Right ventricle myocardium superior (tissue), 1 donor: ENCODE measurements around the gene SLC25A26. TPM values are rescaled to one million over a fixed set of nuclear protein-coding genes. Genes with fewer than 3 reads are reported as not detected.

Experiments
- total RNA-seq: library from RNA; stranded (reverse); fragmentation: NEBNext Ultra II Directional; extraction: Animal tissue kit (Norgen Biotek cat#: 25700); gene quantifications from one replicate; pipeline ENCODE4 v1.2.1, GENCODE V29; 2021
- donor health status: DM: no; HTN: yes; CAD: no; lungs with severe emphysema.

Gene SLC25A26
- total RNA-seq, 1 donor from 2014 or later = 51.3 TPM

Other genes with a start within 250 kb of the SLC25A26 start
- gene MAGI1, start 182.1 kb upstream of the SLC25A26 start, total RNA-seq = 34.1 TPM